Stimulated activated CD8-positive, alpha-beta memory T cell treated with anti-CD3 and anti-CD28 coated beads, Interleukin-15, amount 100 ng/mL, for 48 hours (primary cell): Measurements from ENCODE around the gene ZNF586.
A peak's percentile ranks its signal among the peaks of the same experiment; 100 is the strongest.
"Not testable (repeated sequence)": the region's sequence is repeated elsewhere in the genome, so short reads cannot be mapped to it uniquely, and the experiment has no call there.

Source experiments
- DNase-seq, 2 donors: peaks; one replicate each; pipeline ENCODE4 v3.0.0-alpha.2; 2020; ENCODE audit warnings: low read depth in 2 of 2

The ZNF586 gene

DNA sequence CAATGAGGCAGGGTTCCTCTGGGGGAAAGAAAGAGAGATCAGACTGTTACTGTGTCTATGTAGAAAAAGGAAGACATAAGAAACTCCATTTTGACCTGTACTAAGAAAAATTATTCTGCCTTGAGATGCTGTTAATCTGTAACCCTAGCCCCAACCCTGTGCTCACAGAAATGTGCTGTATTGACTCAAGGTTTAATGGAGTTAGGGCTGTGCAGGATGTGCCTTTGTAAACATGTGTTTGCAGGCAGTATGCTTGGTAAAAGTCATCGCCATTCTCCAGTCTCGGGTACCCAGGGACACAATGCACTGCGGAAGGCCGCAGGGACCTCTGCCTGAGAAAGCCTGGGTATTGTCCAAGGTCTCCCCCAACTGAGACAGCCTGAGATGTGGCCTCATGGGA is 54.1 kb downstream of the ZNF586 start:
- DNase-seq = not testable (repeated sequence)

DNA sequence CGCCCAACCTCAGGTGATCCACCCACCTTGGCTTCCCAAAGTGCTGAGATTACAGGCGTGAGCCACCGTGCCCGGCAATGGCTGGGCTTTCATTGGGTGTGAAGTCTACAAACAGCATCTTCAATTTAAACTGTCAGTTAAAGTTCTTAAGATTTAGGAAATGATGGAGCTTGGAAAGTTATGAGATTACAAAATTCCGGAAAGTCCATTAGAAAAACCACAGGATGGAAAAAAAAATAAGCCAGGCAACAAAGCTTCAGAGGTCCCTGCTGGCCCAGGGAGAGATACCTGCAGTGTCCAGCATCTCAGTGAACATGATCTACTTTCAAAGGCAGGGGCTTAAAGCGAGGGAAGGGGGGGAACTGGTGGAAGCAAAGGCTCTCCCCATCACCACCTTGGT is 56.0 kb downstream of the ZNF586 start:
- no peak for DNase-seq

DNA sequence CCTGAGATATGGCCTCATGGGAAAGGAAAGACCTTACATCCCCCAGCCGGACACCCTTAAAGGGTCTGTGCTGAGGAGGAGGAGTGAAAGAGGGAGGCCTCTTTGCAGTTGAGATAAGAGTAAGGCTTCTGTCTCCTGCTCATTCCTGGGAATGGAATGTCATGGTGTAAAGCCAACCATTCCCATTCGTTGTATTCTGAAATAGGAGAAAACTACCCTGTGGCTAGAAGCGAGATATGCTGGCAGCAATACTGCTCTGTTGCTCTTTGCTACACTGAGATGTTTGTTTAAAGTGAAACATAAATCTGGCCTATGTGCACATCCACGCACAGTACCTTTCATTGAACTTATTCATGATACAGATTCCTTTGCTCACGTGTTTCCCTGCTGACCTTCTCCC is 59.8 kb downstream of the ZNF586 start:
- DNase-seq = no peak

DNA sequence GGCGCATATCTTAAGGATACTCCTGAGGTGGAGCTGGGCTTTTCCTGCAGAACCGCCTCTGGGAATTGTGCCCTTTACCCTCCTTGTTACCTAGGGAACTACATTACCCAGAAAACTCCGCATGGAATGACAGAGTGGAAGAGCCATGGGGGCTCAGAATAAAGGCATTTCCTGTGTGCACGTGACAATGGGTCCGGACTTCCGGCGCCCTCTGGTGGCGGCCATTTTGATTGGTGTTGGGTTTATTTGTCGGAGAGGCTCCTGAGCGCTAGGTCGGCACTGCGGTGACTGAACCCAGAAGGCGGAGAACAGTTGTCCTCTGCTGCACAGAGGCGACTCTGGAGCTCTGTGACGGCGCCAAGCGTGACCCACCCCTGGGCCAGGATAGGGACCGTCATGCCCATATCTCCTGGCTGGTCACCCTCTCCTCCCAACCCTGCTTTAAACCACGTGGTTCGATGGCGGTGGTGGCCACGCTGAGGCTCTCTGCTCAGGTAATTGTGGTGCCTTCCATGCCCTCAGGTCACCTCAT is 60.7 kb downstream of the ZNF586 start, which contains the start of gene ZNF587B:
TSS of gene ZNF587B (plus strand) at position 229 of the 532 bp plus-strand sequence. CDS start at position 459, 230 bp downstream.
- peak in 1 of 2 donors; percentile 25 for DNase-seq
